ENCODE measurements around the gene GAL3ST2.
"Not testable (repeated sequence)": the region's sequence is repeated elsewhere in the genome, so short reads cannot be mapped to it uniquely, and the experiment has no call there.

GAL3ST2 gene

DNA sequence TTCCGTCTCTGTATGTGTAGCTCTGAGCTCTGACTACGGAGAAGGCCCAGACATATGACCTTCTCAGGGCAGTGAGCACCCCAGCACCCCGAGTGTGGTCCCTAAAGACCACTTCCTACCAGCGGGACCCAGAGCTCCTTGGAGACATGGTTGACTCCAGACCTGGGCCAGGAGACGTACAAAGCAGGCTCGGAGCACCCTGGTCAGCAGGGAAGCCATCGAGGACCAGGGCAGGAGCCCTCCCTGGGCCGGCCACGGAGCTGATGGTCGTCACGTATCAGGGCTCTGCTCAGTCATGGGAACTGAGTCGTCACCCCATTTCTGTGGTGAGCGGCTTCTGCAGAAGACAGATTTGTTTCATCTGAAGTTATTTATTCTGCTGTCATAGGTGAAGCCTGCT is 19.6 kb downstream of the GAL3ST2 start:
- no peak for DNase-seq

DNA sequence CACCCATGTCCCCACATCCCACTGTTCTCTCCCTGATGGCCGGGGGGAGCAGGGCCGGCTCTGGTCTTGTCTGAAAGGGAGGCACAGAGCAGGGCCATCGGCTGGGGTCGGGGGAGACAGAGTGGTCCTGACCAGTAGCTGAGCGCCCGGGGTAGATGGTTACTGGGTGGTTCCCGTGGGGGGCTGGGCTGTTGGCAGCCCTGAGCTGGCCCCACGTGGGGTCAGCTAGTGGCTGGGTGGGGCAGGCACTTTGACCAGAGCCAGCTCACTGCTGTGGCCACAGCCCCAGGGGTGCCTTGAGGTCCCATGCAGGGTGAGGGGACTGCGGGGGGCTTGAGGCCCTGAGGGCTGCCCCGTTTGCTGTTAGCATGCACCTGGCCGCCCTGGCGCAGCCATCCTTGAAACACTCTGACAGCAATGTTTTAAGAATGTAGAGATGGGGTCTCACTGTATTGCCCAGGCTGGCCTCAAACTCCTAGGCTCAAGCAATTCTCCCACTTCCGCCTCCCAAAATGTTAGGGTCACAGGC is 20.1 kb downstream of the GAL3ST2 start:
- DNase-seq, result no peak

DNA sequence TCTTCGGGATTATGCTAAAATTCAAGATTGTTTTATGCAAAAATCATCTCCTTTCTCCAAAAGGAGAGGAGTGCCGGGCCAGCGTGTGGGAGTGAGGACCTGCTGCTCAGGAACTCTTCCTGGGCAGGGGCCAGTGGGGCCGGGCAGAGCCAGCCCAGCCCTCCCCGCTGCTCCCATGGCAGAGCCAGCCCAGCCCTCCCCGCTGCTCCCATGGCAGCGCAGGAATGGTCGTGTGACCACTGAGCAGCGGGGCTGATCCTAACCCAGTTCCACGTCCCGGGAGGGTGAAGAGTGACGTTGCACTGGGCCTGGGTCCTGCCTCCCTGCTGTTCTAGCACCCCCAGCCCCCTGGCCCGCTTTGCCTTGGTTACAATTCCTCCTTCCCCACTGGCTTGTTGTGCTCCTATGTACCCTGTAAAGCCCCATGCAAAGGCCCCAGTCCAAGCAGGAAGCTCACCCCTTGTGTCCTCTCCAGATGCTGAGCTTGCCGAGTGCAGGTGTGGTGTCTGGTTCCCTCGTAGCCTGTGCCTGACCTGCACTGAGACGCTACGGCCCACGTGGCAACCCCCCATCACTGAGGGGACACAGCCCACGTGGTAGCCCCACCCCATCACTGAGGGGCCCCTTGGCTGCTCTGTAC is 20.9 kb downstream of the GAL3ST2 start:
- peak; percentile 78 for DNase-seq

DNA sequence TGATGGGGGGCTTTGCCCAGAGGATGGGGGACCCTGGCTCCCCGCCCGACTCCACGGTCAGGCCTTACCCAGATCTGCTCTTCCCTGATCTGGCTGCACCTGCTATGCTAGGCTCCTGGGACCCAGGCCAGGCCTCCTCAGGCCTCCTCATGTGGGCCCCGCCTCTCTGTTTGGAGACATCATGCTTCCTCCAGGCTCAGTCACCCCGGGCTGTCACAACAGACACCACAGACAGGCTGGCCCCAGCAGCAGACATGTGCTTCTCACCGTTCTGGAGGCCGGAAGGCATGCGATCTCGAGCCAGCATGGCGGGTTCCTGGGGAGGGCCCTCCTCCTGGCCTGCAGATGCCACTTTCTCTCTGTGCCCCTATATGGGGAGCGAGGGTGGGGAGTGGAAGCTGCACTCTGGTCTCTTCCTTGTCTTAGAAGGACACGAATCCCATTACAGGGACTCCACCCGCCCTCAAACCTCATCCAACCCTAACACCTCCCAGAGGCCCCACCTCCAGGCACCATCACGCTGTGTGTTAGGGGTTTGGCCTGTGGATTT is 21.5 kb downstream of the GAL3ST2 start:
- DNase-seq, result peak; percentile 87

DNA sequence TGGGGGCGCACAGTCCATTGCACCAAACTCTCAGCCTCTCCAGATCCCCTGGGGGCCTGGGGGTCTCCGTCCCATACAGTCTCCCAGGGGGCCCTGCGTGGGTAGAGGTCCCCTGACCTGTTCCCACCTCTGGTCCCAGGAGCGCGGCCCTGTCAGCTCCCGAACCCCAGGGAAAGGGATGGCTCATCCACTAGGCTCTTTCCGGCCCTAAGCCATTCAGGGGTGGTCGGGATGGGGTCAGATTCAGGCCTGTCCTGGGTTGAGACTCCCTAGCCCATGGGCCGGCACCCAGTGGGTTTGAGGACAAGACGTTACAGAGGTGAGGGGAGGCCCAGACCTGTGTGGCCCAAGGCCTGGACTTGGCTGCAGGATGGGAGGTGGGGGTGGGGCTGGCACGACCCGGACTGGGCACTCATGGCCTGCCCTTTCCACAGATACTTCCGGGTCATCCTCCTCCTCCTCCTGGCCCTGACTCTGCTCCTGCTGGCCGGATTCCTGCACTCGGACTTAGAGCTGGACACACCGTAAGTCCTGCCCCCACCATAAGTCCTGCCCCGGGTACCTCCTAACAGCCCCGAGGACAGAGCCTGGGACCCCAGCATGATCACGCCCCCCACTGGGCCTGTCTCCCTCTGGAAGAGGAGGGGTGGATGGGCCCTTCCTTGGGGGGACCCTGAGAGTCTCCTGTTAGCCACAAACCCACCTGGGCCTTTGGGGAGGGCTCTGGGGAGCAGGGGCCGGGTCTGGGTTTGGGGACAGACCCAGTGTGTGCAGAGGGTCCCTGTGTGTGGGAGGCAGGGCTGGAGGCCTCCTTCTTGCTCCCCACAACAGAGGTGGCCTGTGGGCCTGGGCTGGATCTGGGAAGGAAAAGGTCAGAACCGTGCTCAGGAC is 22.3 kb downstream of the GAL3ST2 start:
- DNase-seq, result no peak

DNA sequence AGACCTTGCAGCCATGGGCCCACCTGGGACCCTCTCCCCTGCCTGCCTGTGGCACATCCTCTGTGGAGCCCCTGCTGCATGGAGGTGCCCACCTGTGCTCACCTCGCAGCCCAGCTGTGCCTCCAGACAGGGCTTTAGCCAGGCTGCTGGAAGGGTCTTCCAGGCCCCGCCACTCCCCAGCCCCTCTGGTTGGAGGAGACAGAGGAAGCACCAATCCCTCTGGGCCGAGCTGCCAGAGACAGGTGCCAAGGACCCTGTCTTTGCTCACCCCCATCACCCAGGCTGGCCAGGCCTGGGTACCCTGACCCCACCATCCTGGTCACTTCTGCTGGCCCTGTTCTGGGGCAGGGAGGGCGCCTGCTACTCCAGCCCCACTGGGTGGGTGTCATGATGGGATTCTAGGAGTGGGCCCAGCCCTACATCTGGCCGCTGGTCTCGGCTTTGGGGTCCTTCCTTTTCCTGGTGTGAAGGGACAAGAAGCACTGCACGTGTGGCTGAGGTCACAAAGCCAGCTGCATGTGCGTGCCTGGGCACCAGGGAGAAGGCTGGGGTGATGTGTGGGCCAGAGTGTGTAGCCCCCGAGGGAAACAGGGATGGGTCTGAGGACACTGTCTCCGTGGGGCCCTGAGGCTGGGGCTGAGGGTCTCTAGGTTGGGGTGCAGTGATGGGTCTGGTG is 23.0 kb downstream of the GAL3ST2 start:
- DNase-seq, result no peak

DNA sequence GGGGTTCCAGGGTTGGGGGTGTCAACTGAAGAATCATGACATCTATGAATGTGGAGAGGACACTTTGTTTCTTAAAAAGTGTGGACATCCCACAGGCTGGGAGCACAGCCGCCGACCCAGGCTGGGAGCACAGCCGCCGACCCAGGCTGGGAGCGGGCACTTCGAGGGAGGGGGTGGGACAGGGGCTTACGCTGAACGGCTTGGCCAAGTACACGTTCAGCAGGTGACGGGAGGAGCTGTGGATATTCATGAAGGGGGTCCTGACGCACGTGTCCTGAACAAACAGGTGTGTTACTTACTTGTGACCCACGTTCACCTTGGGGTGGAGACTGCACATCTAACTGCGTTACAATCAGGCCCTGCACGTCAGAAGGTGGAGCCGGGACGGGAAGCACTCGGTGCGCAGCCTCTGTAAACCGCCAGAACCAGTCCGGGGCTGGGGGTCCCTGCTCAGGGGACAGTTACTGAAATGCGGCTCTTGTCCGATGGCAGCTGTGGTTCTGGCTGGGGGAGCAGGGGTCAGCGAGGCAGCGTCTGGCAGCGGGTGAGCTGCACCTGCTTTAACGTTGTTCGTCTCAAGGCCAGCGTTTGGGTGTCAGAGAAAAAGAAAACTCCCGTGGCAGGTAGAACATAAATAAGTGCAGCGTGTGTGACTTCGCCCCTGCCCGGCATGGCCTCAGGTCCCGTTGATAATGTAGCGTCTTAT is 23.7 kb downstream of the GAL3ST2 start:
- not testable (repeated sequence) for DNase-seq

DNA sequence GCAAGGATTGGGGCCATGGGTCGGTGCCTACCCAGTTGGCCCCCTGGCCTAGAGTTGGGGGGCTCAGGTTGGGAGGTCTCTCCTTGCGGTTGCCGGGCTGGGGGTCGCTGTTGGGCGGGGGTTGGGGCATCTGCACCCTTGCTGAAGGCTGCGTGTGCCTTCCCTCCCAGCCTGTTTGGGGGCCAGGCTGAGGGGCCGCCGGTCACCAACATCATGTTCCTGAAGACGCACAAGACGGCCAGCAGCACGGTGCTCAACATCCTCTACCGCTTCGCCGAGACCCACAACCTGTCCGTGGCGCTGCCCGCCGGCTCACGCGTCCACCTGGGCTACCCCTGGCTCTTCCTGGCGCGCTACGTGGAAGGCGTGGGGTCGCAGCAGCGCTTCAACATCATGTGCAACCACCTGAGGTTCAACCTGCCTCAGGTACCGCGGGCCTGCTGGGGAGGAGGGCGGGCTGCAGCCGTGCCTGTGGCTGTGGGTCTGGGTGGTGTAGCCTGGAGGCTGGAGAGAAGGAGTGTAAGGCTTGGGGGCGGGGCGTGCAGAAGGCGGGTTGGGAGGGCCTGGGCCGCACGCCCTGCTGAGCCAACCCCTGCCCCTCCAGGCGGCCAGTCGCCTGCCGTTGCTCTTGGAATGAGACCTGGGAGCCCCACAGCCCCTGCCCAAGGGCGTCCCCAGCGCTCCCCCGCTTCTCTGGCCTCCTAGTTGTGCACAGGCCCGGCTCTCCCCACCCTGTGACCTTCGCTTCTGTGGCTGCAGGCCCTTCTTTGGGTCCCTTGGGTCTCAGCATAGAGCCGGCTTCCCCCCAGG is 25.2 kb downstream of the GAL3ST2 start:
- DNase-seq, result no peak

DNA sequence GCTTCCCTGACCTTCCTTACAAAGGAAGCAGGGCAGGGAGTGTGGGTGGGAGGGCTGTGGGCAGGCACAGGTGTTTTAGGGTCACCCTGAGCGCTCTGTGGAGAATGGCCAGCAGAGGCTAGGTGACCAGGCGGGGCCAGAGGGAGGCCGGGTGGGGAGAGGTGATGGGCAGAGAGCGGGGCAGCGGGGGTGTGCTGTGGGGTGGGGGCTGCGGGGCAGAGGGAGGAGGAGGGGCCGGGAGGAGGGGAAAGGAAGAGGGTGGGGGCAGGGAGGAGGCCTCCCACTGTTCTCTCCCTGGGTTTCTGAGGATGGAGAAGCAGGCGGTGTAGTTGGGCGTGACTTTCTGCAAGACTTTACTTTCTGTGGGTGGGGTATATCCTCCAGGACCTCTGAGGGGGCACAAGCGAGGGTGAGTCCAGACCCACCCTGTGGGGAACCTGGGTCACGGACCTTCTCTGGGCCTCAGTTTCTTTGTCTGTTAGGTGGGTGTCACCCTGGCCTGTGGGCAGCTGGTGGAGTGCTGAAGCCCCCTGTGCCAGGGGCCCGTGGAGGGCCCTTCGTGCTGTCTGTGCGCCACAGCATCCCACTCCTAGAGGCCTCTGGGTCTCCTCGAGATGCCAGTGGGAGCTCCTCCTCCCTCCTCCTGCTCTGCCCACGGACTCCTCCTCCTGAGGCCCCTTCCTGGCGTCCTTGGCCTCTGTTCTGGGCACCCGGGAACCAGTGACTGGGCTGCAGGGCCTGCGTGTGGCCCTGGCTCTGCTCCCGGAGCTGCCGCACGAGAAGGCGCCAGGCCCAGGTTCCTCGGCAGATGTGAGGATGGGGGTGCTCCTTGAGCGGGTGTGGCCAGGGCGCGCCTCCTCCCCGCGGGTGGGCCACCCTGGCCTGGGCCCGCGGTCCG is 26.0 kb downstream of the GAL3ST2 start:
- no peak for DNase-seq

DNA sequence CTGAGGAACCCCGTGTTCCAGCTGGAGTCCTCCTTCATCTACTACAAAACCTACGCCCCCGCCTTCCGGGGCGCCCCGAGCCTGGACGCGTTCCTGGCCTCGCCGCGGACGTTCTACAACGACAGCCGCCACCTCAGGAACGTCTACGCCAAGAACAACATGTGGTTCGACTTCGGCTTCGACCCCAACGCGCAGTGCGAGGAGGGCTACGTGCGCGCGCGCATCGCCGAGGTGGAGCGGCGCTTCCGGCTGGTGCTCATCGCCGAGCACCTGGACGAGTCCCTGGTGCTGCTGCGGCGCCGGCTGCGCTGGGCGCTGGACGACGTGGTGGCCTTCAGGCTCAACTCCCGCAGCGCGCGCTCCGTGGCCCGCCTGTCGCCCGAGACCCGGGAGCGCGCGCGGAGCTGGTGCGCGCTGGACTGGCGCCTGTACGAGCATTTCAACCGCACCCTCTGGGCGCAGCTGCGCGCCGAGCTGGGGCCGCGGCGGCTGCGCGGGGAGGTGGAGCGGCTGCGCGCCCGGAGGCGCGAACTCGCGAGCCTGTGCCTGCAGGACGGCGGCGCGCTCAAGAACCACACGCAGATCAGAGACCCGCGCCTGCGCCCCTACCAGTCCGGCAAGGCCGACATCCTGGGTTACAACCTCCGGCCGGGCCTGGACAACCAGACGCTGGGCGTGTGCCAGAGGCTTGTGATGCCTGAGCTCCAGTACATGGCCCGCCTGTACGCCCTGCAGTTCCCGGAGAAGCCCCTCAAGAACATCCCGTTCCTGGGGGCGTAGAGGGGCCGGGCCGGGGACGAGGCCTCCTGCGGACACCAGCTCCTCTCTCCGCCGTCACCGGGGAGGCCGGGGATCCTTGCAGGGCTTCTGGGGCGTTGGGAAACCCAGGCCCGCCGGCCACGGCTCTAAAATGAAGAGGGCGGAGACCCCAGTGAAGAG is 27.0 kb downstream of the GAL3ST2 start:
- DNase-seq, result no peak

DNA sequence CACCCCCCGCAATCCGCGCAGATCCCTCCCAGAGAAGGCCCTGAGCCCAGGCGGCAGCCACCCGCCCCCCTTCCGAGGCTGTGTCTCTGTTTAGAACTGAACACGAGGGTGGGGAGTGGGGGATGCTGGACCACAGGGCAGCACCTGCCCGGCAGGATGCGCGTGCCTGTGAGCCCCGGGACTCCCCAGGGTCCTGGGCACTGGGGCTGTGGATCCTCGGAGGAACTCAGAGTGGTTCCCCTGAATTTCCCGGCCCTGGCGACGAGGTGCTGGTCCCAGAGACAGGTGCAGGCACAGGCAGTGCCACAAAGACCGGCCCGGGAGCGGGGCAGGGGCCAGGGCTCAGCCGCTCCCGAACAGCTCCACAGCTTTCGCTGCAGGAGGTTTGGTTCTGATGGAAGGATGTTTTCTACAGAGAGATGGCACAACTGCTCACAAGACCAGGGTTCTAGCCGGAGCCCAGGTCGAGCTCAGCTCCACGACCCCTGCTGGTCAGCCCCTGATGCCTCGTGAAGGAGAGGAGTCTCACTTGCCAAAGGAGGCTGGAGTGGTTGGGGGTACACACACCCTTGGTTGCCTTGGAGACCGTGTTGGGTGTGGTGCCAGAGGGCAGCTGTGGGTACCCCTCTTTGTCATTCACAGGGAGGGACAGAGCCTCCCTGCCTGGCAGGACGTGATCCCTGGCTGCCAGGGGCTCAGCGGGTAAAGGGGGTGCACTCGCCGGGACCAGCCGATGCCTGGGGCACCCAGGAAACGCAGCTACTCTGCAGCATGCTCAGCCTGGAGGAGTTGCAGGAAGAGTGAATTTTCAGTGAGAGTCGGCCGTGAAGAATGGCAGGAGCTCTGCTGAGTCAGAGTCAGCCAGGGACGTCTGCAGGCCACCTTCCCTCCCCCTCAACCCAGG is 28.0 kb downstream of the GAL3ST2 start:
- DNase-seq, result no peak

DNA sequence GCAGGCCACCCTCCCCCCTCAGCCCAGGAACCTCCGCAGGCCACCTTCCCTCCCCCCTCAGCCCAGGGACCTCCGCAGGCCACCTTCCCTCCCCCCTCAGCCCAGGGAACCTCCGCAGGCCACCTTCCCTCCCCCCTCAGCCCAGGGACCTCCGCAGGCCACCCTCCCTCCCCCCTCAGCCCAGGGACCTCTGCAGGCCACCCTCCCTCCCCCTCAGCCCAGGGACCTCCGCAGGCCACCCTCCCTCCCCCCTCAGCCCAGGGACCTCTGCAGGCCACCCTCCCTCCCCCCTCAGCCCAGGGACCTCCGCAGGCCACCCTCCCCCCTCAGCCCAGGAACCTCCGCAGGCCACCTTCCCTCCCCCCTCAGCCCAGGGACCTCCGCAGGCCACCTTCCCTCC is 29.6 kb downstream of the GAL3ST2 start:
- DNase-seq, result not testable (repeated sequence)

DNA sequence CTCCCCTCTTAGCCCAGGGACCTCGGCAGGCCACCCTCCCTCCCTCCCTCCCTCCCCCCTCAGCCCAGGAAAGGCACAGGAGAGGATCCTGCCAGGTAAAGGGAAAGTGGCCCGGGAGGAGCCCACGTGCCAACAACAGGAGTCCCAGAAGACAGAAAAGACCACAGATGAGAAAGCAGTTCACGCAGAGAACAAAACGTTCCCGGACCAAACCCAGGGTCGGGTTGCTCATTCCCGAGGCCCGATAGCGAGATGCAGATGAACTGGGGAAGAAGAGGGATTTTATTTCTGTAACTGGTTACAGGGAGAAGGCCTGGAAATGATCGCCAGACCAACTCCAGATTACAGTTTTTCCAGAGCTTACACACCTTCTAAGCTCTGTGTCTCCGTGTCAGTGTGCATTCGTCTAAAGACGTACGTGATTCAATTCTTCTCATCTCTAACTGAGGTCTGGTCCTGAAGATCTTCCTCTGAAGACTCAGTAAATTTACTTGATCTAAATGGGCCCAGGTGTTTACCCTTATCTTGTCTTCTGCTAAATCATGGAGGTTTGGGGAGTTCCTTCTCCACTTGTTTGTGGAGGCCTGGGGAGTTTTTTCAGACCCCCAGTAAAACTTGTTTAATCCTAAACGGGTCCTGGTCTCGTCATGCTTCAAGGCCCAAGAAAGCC is 31.6 kb downstream of the GAL3ST2 start:
- DNase-seq, result no peak

DNA sequence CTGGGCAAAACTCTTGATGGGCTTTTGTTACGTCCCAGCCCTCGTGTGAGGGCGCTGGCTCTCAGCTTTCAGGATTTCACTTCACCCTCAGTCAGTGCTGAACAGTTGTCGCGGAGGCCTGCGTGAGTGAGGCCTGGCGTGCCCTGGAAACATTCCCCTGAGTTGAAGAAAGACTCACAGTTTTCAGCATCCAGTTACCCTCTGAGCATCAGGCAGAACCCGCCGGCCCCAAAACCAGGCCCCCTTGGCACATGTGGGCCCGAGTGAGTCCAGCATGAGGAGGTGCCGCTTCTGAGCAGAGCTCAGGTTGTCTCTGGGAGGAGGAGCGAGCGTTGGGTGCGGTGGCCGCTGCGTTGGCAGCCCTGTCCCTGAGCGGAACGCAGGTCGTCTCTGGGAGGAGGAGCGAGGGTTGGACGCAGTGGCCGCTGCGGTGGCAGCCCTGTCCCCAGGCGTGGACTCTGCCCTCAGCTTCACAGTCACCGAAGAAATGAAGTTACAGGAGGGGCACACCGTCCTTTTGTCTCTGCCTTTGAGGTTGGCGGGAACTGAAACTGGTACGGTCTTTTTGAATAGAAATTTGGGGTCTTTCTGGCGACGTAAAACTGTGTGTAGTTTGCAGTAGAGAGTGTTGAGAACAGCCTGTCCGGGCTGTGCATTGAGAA is 32.2 kb downstream of the GAL3ST2 start, which contains the start of gene NEU4:
NEU4 (plus strand) TSS at position 473 of the 662 bp plus-strand sequence. CDS start 5,292 bp downstream, outside the sequence.
- DNase-seq, result no peak

DNA sequence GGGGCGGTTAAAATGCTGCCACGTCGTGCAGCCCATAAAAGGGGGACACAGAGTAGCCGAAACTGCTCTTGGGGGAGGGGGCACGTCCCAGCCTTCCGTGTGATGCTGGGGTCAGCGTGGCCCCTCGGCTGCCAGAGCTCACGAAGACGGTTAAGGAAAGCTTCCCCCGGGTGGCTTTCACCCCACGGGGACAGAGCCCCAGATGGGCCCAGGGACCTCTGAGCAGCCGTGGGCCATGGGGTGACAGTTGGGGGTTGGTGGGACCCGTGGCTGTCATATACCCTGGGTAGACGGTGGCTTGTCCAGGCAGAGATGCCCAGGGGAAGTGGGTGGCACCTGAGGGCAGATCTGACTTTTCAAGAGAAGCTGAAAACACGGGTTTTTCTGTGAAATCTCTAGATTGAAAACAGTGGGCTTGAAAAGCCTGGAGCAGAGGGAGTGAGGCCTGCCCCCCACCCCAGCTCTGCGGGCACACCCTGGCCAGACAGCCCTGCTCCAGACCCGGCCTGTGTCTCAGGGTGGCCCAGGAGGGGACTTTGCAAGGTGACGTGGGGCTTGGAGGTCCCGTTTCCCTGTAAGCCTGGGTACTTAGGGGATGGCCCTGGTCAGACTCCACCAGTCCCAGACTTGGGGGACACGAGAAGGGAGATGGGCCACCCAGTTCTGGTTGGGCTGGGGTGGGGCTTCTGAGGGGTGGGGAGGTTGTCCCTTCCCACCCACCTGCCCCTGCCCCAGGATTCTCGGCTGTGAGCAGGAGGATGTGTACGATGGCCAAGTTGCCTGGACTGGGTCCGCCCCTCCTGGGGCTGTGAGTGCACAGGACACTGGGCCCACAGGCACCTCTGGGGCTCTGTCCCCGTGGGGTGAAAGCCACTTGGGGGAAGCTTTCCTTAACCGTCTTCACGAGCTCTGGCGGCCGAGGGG is 33.0 kb downstream of the GAL3ST2 start:
- no peak for DNase-seq
